Measurements from ENCODE around the gene USP6NL.
A peak's percentile ranks its signal among the peaks of the same experiment; 100 is the strongest.
"Not testable (repeated sequence)": the region's sequence is repeated elsewhere in the genome, so short reads cannot be mapped to it uniquely, and the experiment has no call there.

Gene USP6NL

GRCh38 chr10:11520892-11521291 lies 90.6 kb downstream of the USP6NL start:
- no peak for DNase-seq (ENCODE audit: low read depth, low spot score)

GRCh38 chr10:11517150-11517549 lies 94.3 kb downstream of the USP6NL start:
- DNase-seq (ENCODE audit: low read depth, low spot score), result no peak

GRCh38 chr10:11516431-11516746 lies 95.1 kb downstream of the USP6NL start:
- no peak for DNase-seq (ENCODE audit: low read depth, low spot score)

- DNase-seq (ENCODE audit: low read depth, low spot score), result peak; percentile 45
Measured at GRCh38 chr10:11515596-11516430, 95.6 kb downstream of the USP6NL start.

- no peak for DNase-seq (ENCODE audit: low read depth, low spot score)
Measured at GRCh38 chr10:11513727-11514126, 97.7 kb downstream of the USP6NL start.

GRCh38 chr10:11512596-11512995 lies 98.9 kb downstream of the USP6NL start:
- no peak for DNase-seq (ENCODE audit: low read depth, low spot score)

GRCh38 chr10:11511321-11511720 lies 100.1 kb downstream of the USP6NL start:
- DNase-seq (ENCODE audit: low read depth, low spot score), result no peak

- DNase-seq (ENCODE audit: low read depth, low spot score), result no peak
Measured at GRCh38 chr10:11510736-11511135, 100.7 kb downstream of the USP6NL start.

- no peak for DNase-seq (ENCODE audit: low read depth, low spot score)
Measured at GRCh38 chr10:11510281-11510680, 101.2 kb downstream of the USP6NL start.

- no peak for DNase-seq (ENCODE audit: low read depth, low spot score)
Measured at GRCh38 chr10:11509036-11509435, 102.4 kb downstream of the USP6NL start.

GRCh38 chr10:11506247-11506789 lies 105.1 kb downstream of the USP6NL start:
- DNase-seq (ENCODE audit: low read depth, low spot score), result no peak

- no peak for DNase-seq (ENCODE audit: low read depth, low spot score)
Measured at GRCh38 chr10:11505639-11506038, 105.8 kb downstream of the USP6NL start.

- DNase-seq (ENCODE audit: low read depth, low spot score), result no peak
Measured at GRCh38 chr10:11504566-11505285, 106.7 kb downstream of the USP6NL start.

- no peak for DNase-seq (ENCODE audit: low read depth, low spot score)
Measured at GRCh38 chr10:11501600-11501999, 109.8 kb downstream of the USP6NL start.

- no peak for DNase-seq (ENCODE audit: low read depth, low spot score)
Measured at GRCh38 chr10:11499425-11500071, 111.9 kb downstream of the USP6NL start.

- no peak for DNase-seq (ENCODE audit: low read depth, low spot score)
Measured at GRCh38 chr10:11498399-11498798, 113.1 kb downstream of the USP6NL start.

- not testable (repeated sequence) for DNase-seq (ENCODE audit: low read depth, low spot score)
Measured at GRCh38 chr10:11494923-11495322, 116.5 kb downstream of the USP6NL start.

- no peak for DNase-seq (ENCODE audit: low read depth, low spot score)
Measured at GRCh38 chr10:11493646-11494045, 117.8 kb downstream of the USP6NL start.

GRCh38 chr10:11491087-11491486 lies 120.4 kb downstream of the USP6NL start:
- no peak for DNase-seq (ENCODE audit: low read depth, low spot score)

GRCh38 chr10:11489591-11489990 lies 121.9 kb downstream of the USP6NL start:
- no peak for DNase-seq (ENCODE audit: low read depth, low spot score)

GRCh38 chr10:11488126-11488525 lies 123.3 kb downstream of the USP6NL start:
- no peak for DNase-seq (ENCODE audit: low read depth, low spot score)
